Endothelial cell of umbilical vein (primary cell): ENCODE measurements around the gene PEX7.
"Not testable (repeated sequence)": the region's sequence is repeated elsewhere in the genome, so short reads cannot be mapped to it uniquely, and the experiment has no call there.

ENCODE experiments used
- EZH2 ChIP-seq: IDR thresholded peaks from 2 replicates; pipeline ENCODE4 v1.6.1; 2012; ENCODE audit warnings: borderline replicate concordance, low read depth, mild to moderate bottlenecking, moderate library complexity, low read length, inconsistent platforms; ENCODE audit not compliant: severe bottlenecking
- FOS ChIP-seq: IDR thresholded peaks from 2 replicates; pipeline ENCODE4 v1.6.1; 2011; ENCODE audit warnings: mild to moderate bottlenecking, low read length, moderate library complexity, borderline replicate concordance; ENCODE audit not compliant: insufficient read depth
- GATA2 ChIP-seq: IDR thresholded peaks from 2 replicates; pipeline ENCODE4 v1.7.0; 2011; ENCODE audit warnings: low read depth, mild to moderate bottlenecking, moderate library complexity, mixed read lengths, low read length; ENCODE audit not compliant: insufficient read length, insufficient read depth
- MYC ChIP-seq: IDR thresholded peaks from one replicate; pipeline ENCODE4 v1.6.1; 2011; ENCODE audit warnings: mild to moderate bottlenecking, low read depth, low read length
- POLR2A ChIP-seq: IDR thresholded peaks from 2 replicates; pipeline ENCODE4 v1.6.1; 2012; ENCODE audit warnings: low read depth, mild to moderate bottlenecking, control low read depth, low read length
- POLR2AphosphoS5 ChIP-seq: IDR thresholded peaks from 2 replicates; pipeline ENCODE4 v1.6.1; 2012; ENCODE audit warnings: low read depth, mild to moderate bottlenecking, control low read depth, low read length, moderate library complexity; ENCODE audit not compliant: insufficient read depth
- TF ChIP-seq, protein P1 (sequence below), 2 donors: IDR thresholded peaks; 1 replicate in 1 of 2; 2 replicates in 1 of 2; pipeline ENCODE4 v1.5.1; 2011; ENCODE audit warnings: low read length in 2 of 2, mild to moderate bottlenecking in 2 of 2, moderate library complexity in 2 of 2, control low read depth in 1 of 2, inconsistent platforms in 1 of 2, low read depth in 1 of 2; ENCODE audit not compliant: insufficient read depth in 1 of 2; ENCODE audit errors: extremely low read depth in 1 of 2
- TF ChIP-seq, protein P2 (sequence below): IDR thresholded peaks from 2 replicates; pipeline ENCODE4 v1.6.1; 2011; ENCODE audit not compliant: insufficient read depth, insufficient read length

DNA sequence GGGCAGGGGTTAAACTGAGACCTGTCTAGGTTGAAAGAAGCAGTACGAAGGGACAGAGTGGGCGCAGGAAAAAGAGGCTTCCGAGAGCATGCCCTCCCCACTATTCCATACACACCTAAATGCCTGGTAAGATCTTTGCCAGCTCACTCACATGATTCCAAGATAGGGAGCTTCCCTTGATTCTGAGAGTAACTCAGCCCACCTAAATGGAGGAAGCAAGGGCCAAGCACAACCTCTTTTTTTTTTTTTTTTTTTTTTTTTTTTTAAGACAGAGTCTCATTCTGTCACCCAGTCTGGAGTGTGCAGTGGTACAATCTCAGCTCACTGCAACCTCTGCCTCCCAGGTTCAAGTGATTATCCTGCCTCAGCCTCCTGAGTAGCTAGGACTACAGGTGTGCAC lies 33.0 kb upstream of the PEX7 start:
- TF ChIP-seq, protein P1, sequence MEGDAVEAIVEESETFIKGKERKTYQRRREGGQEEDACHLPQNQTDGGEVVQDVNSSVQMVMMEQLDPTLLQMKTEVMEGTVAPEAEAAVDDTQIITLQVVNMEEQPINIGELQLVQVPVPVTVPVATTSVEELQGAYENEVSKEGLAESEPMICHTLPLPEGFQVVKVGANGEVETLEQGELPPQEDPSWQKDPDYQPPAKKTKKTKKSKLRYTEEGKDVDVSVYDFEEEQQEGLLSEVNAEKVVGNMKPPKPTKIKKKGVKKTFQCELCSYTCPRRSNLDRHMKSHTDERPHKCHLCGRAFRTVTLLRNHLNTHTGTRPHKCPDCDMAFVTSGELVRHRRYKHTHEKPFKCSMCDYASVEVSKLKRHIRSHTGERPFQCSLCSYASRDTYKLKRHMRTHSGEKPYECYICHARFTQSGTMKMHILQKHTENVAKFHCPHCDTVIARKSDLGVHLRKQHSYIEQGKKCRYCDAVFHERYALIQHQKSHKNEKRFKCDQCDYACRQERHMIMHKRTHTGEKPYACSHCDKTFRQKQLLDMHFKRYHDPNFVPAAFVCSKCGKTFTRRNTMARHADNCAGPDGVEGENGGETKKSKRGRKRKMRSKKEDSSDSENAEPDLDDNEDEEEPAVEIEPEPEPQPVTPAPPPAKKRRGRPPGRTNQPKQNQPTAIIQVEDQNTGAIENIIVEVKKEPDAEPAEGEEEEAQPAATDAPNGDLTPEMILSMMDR (IDR thresholded peaks at IDR 0.05; ENCODE audit: extremely low read depth in 1 of 2, insufficient read depth in 1 of 2, low read depth in 1 of 2, low read length in 2 of 2) = not testable (repeated sequence)
- TF ChIP-seq EZH2, POLR2AphosphoS5, POLR2A, GATA2, MYC, FOS: not testable (repeated sequence)
- TF ChIP-seq, protein P2, sequence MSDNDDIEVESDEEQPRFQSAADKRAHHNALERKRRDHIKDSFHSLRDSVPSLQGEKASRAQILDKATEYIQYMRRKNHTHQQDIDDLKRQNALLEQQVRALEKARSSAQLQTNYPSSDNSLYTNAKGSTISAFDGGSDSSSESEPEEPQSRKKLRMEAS = not testable (repeated sequence)
